Islet precursor cell (in vitro differentiated cells): ENCODE data around the gene SCAMP2.

Experiments used
- DNase-seq: peaks from one replicate; pipeline ENCODE4 v3.0.0-alpha.2; 2018

Gene SCAMP2

GRCh38 chr15:74837482-74838136 is 35.6 kb downstream of the SCAMP2 start:
- peak; percentile 71 for DNase-seq

- DNase-seq = no peak
Measured at GRCh38 chr15:74836846-74837245, 36.3 kb downstream of the SCAMP2 start.

DNA sequence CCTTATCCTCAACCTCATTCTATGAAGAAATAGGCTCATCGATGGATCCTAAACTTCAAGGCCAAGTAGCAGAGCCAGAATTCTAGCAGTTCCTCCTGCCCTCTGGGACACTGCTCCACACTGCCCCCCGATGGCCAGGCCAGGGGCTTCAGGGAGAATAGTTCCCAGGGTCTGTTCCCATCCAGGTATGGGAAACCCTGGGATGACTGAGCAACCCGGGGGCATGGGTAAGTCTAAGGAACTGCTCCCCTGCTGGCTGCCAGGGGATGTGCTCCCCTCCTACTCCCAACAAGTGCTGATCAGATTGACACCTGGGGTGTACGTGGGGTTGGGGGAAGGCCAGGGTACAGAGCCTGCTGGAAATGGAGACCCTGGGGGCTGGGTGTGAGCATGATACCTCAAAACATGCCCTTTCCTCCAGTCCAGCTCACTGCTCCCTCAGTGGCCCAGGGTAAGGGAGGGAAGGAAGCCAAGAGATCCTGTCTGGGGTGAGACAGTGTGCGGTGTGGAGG is 37.8 kb downstream of the SCAMP2 start:
- DNase-seq = peak; percentile 96

- DNase-seq = no peak
Measured at GRCh38 chr15:74833376-74834107, 39.6 kb downstream of the SCAMP2 start.

DNA sequence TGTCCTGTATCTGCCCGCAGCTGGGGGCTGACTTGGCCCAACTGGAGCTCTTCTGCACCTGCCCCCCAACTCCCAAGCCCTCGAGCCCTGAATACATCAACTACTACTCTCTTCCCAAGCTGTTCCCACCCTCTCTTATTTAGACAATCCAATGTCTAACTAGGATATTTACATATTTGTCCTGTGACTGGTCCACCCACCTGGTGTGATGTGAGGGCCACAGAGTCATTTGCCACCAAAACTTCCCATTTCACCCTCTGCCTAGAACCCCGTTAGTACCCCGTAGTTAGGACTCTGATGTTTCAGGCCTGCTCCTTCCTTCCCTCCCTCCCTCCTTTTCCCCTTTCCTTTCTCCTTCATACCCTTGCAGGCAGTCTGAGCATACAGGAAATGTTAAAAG is 40.3 kb downstream of the SCAMP2 start:
- DNase-seq = no peak

DNA sequence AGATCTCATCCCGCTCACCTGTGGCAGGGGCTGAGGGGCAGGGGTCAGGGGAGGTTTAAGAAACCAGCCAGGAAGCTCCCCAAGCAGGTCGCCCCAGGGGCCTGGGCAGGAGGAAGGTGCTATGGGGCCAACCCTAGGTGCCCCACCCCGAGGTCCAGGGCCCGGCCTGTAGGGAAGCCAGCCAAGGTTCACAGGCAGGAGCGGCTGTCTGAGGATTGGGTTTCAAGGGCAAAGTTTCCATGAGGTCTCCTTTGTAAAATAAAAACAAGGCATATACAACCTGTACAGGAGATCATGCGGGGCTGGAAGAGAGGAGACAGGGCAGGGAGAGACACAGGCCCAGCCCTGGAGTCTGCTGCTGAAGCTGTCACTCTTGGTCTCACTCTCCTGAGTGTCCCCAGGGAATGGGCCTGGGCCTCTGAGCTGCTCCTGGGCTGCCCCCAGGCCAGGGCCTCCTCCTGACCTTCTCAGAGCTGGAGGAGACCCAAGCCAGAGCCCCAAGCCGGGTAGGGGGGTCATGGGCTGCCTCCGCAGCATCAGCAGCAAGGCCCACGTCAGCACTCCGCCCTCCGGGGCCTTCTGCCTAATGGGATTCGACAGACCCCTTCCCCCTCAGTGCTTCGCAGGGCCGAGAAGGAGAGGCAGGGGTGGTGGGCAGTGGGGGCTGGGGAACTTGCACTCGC is 41.2 kb downstream of the SCAMP2 start:
- DNase-seq = no peak

- DNase-seq = no peak
Measured at GRCh38 chr15:74830868-74831267, 42.3 kb downstream of the SCAMP2 start.

GRCh38 chr15:74829991-74830390 is 43.2 kb downstream of the SCAMP2 start:
- no peak for DNase-seq

DNA sequence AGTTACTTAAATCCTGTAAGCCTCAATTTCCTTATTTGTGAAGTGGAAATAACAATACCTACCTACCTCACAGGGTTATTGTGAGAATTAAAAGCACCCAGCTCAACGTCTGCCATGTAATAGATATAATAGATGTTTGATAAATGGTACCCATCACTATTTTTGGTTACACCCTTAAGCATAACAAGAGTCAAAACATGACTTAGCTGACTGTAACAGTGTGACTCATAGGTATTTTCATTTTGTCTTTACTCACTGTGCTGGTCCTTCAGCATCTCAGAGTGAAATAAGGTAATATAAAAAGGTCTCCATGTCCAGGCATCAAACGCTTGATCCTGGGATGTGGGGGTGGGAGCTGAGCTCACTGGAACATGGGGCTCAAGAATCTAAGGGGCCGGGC is 43.7 kb downstream of the SCAMP2 start:
- DNase-seq = no peak

GRCh38 chr15:74828835-74829234 is 44.3 kb downstream of the SCAMP2 start:
- no peak for DNase-seq

DNA sequence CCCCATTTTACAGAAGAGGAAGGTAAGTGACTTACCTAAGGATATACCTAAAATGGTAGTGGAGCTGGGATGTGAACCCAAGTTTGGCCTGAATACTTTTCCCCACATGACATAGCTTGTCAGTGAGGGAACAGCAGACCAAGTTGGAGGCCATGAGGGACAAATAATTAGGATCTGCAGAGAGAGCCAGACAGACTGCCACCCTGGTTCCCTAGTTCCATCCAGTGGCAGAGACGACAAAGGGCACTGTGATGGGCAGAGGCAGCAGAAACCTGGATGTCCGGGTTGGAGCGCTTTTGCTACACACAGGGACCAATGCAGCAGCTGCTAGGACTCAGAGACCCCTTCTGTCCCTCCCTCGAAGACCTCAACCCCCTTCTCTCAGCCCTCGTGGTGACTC is 45.6 kb downstream of the SCAMP2 start:
- no peak for DNase-seq

DNA sequence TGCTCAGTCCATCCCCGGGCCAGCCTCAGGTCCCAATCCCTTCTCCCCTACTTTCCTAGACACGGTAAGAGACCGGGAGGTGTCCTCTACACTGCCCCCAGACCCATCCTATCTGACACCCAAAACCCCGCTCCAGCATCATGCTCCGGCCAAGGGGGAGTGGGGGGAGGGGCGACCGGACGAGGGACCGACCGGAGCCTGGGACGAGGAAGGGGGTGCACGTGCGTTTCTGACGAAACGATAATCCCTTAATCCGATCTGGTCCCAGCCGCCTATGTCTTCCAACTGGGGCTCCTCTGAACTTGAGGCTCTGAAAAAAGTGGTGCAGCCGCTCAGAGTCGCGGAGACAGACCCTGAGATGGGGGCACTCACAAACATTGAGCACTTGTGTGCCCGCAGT is 46.2 kb downstream of the SCAMP2 start:
- no peak for DNase-seq

GRCh38 chr15:74826364-74826819 is 46.8 kb downstream of the SCAMP2 start, which contains the start of gene CPLX3:
TSS of gene CPLX3 (plus strand) at chr15:74826627. CDS start at chr15:74826704, 77 bp downstream.
- peak; percentile 66 for DNase-seq

DNA sequence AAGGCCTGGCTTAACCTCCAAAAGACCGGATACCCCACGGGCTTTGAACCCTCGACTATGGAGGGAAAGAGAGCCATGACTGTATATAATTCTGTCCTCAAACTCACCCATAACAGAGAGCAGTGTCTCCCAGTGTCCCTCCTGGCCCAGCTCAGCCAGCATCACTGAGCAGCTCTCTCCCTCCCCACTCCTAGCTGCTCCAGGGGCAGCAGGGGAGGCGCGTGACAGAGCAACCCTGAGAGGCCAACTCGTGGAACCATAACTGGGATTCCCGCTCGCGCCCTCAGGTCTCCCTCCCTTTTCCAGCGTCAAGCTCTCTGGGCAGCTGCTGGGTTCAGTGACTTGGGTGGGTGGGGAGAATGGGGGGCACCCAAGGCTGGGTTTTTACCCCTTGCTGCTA is 47.3 kb downstream of the SCAMP2 start:
- no peak for DNase-seq

GRCh38 chr15:74824976-74825375 is 48.2 kb downstream of the SCAMP2 start:
- DNase-seq = no peak

GRCh38 chr15:74823324-74823723 is 49.8 kb downstream of the SCAMP2 start:
- no peak for DNase-seq

- DNase-seq = no peak
Measured at GRCh38 chr15:74822233-74822632, 50.9 kb downstream of the SCAMP2 start.

GRCh38 chr15:74821790-74822158 is 51.4 kb downstream of the SCAMP2 start:
- no peak for DNase-seq

GRCh38 chr15:74821091-74821789 is 51.9 kb downstream of the SCAMP2 start:
- DNase-seq = no peak

GRCh38 chr15:74820056-74820455 is 53.1 kb downstream of the SCAMP2 start:
- no peak for DNase-seq

DNA sequence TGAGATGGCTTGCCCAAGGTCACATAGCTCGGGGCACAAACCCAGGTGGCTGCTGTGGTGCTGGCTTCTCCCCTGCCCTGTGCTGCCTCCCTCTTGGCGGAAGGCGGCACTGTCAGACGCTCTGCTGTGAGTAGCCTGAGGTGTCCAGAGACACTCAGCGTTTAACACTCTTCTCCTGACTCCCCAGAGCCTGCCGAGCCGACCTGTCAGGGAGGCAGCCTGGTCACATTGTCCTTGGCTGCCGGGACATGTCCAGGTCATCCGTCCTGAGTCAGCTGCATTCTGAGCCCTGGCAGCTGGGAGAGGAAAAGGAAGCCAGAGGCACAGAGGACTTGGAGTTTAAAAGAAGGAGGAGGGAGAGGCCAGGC is 55.8 kb downstream of the SCAMP2 start:
- DNase-seq = peak; percentile 95

- no peak for DNase-seq
Measured at GRCh38 chr15:74816624-74817369, 56.4 kb downstream of the SCAMP2 start.
